HG03095 (cell line): ENCODE data around the gene KLF18.
"Not testable (repeated sequence)": the region's sequence is repeated elsewhere in the genome, so short reads cannot be mapped to it uniquely, and the experiment has no call there.

Source experiments
- ATAC-seq: cut with Tn5 transposase; IDR thresholded peaks from one replicate; pipeline ENCODE4 v1.9.1; 2021; ENCODE audit warnings: moderate library complexity; ENCODE audit not compliant: unreplicated experiment

The KLF18 gene

DNA sequence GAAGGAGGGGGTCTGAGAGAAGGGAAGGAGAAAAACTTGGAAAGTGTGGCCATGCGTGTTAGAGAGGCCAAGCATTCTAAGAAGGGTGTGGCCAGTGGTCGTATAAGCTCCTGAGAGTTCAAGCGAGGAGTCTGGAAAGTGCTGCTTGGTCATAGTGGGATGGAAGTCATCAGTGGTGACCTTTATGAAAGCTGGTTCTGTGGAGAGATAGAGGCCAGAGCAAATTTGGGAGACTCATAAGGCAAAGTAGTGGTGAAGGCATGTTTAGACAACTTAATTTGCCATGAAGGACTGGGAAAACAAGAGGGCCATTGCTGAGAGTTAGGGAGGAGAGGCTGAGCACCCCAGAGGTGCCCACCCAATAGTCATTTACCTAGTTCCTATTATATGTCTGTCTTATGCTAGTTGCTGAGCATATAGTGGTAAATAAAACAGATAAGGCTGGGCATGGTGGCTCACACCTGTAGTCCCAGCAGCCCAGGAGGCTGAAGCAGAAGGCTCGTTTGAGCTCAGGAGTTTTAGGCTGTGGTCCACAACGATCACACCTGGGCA lies 21.0 kb downstream of the KLF18 start:
- no peak for ATAC-seq

GRCh38 chr1:44119525-44119924 lies 21.9 kb downstream of the KLF18 start:
- ATAC-seq, result no peak

- no peak for ATAC-seq
Measured at GRCh38 chr1:44118682-44119081, 22.7 kb downstream of the KLF18 start, which contains the start of gene KLF17. KLF17 (plus strand) TSS chr1:44118821; CDS start chr1:44118908, 87 bp downstream.

- ATAC-seq, result not testable (repeated sequence)
Measured at GRCh38 chr1:44117272-44117671, 24.2 kb downstream of the KLF18 start.

DNA sequence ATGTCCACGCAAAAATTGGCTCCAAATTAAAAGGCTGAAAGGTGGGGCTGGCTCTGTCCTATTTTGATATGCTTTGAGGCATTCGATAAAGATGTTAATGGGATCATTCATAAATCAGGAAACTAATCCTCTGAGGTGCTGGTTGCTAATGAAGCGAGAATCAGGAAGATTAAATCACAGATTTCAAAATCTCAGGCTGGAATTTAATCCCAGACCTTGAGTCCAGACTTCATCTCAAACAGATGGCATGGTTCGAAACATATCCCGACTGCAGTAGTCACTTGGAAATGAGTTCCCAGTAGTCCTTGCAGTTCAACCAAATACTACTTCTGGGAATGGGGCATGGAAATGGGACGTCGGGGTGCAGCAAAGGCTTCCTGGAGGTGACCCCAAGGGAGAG lies 27.3 kb downstream of the KLF18 start:
- ATAC-seq, result no peak

GRCh38 chr1:44113095-44113609 lies 28.3 kb downstream of the KLF18 start:
- no peak for ATAC-seq

- ATAC-seq, result no peak
Measured at GRCh38 chr1:44112486-44112885, 28.9 kb downstream of the KLF18 start.

- ATAC-seq, result no peak
Measured at GRCh38 chr1:44111861-44112260, 29.6 kb downstream of the KLF18 start.

DNA sequence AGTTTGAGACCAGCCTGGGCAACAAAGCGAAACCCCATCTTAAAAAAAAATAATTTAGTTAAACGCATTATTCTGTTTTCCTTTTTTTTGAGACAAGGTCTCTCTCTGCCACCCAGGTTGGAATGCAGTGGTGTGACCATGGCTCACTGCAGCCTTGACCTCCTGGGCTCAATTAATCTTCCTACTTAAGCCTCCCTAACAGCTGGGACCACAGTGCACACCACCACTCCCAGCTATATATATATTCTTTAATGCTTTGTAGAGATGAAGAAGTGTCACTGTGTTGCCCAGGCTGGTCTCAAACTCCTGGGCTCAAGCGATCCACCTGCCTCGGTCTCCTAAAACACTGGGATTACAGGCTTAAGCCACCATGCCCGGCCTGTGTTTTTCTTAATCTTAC lies 30.5 kb downstream of the KLF18 start:
- ATAC-seq, result no peak

DNA sequence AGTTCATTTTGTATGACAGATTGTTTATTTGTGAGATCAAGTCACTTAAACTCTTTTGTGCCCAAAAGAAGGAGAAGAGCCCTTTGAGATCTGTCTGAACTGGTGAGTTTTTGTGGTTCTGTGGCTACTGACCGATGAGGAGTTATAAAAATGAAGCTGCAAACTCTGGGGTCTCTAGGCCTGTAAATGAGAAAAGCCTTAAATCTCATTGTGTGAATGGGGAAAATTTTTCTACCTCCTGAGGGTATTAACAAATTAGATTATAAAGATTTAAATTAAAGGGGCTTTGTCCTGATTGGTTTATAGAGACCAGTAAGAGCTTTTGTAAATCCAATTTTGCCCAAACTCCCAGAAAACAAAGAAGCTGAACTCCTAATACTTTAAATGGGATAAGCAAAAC lies 32.5 kb downstream of the KLF18 start:
- ATAC-seq, result no peak

GRCh38 chr1:44108241-44108640 lies 33.2 kb downstream of the KLF18 start:
- ATAC-seq, result no peak

- no peak for ATAC-seq
Measured at GRCh38 chr1:44105810-44106209, 35.6 kb downstream of the KLF18 start.

DNA sequence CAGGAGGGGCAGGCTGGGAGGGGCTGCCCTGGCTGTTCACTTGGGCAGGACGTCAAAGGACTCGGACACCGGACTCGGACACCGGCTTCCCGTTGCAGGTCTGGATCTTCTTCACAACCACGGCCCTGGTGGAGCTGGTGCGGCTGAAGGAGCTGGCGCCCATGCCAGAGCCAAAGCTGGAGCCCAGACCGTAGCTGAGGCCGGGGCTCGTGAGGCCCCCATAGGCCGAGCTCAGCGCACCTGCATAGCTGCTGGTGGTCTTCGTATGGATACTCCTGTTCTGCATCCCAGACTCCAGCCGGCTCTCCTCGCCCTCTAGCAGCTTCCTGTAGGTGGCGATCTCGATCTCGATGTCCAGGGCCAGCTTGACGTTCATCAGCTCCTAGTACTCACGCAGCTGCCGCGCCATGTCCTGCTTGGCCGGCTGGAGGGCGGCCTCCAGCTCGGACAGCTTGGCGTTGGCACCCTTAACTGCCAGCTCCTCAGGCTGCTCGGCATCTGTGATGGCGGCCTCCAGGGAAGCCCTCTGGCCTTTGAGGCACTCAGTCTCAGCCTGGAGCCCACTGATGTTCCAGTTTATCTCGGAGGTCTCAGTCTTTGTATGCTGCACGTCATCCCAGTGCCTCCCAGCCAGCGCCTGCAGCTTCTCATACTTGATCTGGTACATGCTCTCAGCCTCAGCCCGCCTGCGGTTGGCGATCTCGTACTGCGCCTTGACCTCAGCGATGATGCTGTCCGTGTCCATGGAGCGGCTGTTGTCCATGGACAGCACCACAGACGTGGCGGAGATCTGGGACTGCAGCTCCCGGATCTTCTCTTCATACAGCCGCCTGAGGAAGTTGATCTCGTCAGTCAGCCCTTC lies 37.9 kb downstream of the KLF18 start:
- ATAC-seq, result no peak

DNA sequence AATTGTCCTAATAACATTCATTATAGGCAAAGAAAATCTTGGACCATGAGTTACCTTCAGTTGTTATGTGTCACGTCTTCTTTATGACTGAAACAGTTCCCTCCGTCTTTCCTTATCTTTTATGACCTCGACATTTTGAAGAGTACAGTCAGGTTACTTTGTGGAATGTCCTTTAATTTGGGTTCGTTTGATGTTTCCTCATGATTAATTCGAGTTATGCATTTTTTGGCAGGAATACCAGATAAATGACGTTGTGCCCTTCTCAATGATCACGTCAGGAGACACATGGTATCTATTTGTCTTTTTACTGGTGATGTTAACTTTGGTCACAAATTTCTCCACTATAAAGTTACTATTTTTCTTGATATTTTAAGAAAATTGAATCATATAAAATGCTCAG lies 40.1 kb downstream of the KLF18 start:
- no peak for ATAC-seq

DNA sequence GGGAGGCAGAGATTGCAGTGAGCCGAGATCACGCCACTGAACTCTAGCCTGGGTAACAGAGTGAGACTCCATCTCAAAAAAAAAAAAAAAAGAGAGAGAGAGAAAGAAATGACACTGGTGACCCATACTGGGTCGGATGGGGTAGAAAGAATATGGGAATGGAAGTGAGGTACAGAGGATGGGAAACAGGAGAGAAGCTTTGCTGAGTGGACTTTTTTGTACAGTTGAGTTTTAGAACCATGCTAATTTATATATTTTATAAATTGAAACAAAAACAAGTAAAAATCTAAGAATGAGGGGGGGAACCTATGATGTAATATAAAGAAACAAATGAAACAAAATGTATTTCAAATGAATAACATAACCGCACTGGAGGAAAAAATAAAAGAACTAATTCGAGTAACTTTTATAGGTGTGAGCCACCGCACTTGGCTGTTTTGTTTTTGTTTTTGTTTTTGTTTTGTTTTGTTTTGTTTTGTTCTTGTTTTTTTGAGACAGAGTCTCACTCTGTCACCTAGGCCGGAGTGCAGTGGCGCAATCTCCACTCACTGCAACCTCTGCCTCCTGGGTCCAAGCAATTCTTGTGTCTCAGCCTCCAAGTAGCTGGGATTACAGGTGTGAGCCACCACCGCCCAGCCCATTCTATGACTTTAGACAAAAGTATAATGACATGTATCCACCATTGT lies 41.1 kb downstream of the KLF18 start:
- ATAC-seq, result no peak

GRCh38 chr1:44094047-44094446 lies 47.4 kb downstream of the KLF18 start:
- no peak for ATAC-seq

DNA sequence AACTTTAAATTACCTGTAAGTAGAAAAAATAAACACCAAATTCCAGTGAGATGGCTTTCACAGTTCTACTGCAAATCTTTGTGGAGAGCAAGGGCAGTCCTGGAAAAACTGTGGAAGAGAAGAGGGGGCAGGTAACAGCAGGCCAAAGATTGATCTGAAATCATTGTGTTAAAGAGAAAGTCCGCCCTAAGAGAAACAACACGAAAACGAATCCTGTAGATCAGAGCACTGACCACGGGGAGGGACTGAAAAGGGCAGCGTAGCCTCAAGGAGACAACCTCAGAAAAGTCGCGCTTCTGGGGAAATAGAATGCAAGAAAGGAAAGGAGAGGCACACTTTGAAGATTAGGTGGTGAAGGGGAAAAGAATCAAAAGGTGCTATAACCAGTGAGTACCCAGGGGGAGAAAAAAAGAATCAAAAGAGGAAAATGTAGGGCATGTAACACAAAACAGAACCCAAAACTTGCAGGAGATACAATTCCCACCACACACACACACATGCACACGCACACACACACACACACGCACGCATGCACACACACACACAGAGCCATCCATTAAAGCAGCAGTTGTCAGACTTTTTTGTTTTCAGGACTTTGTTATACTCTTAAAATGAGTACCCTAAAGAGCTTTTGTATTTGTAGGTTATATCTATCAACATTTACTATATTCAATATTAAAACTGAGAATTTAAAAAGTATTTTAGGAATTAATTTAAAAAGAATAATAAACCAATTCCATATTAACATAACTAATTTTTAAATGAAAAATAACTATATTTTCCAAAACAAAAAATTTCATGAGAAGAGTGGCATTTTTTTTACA lies 50.8 kb downstream of the KLF18 start:
- ATAC-seq, result no peak

DNA sequence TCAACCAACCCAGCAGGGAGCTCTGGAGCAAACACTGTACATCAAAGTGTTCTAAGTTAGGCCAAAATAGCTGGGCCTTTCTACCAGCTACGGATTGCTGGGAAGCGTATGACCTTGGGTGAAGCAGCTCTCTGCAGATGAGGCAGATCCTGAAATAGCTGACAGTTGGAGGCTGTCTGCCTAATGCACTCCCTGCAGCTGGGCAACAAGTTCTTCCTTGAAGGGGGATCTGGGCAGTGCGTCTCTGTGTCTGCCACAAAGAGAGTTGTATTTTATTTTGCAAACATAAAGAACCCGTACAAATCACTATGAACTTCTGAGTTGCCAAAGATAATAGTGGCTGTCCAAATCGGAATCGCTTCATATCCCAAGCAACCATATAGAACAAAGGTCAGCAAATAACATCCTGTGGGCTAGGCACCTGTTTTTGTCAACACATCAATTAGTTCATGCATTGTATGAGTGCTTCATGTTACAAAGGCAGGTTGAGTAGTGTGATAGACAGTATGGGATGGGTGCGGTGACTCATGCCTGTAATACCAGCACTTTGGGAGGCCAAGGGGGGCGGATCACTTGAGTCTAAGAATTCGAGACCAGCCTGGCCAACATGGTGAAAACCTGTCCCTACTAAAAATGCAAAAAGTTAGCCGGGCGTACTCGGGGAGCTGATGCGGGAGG lies 51.9 kb downstream of the KLF18 start:
- ATAC-seq, result no peak
